WTC11 (cell line): Measurements from ENCODE around the gene RND2. TPM values are rescaled to one million over a fixed set of nuclear protein-coding genes. Genes with fewer than 3 reads are reported as not detected.

Experiments used
- AFF4 ChIP-seq: sonication (generic); formaldehyde crosslinking; IDR thresholded peaks from 2 replicates; pipeline ENCODE4 v1.8.1; 2023; ENCODE audit warnings: mild to moderate bottlenecking, missing genetic modification reagents, borderline replicate concordance
- AR ChIP-seq: fragments of 250-450 bp; sonication (Bioruptor Pico); IDR thresholded peaks from 2 replicates; pipeline ENCODE4 v1.9.0; 2021; ENCODE audit warnings: mild to moderate bottlenecking
- ATF1 ChIP-seq: sonication (generic); formaldehyde crosslinking; IDR thresholded peaks from 2 replicates; pipeline ENCODE4 v1.8.1; 2023; ENCODE audit warnings: mild to moderate bottlenecking, moderate library complexity, missing genetic modification reagents
- ATF3 ChIP-seq: sonication (generic); formaldehyde crosslinking; conservative IDR thresholded peaks from 2 replicates; pipeline ENCODE4 v1.8.1; 2022; ENCODE audit warnings: mild to moderate bottlenecking, missing genetic modification reagents
- CTCF ChIP-seq: fragments of 200-600 bp; IDR thresholded peaks from 2 replicates; pipeline ENCODE4 v1.8.0; 2022; ENCODE audit warnings: antibody characterized with exemption
- ERG ChIP-seq: fragments of 250-450 bp; sonication (Bioruptor Pico); IDR thresholded peaks from 2 replicates; pipeline ENCODE4 v1.8.0; 2021; ENCODE audit warnings: mild to moderate bottlenecking
- IRF1 ChIP-seq: sonication (generic); formaldehyde crosslinking; IDR thresholded peaks from 2 replicates; pipeline ENCODE4 v1.8.0; 2023; ENCODE audit warnings: missing genetic modification reagents
- MAX ChIP-seq: sonication (generic); formaldehyde crosslinking; IDR thresholded peaks from 2 replicates; pipeline ENCODE4 v1.8.0; 2022; ENCODE audit warnings: mild to moderate bottlenecking, missing genetic modification reagents
- MLX ChIP-seq: sonication (generic); formaldehyde crosslinking; IDR thresholded peaks from 2 replicates; pipeline ENCODE4 v1.8.1; 2023; ENCODE audit warnings: mild to moderate bottlenecking, missing genetic modification reagents, moderate library complexity
- NFATC4 ChIP-seq: fragments of 250-450 bp; sonication (Bioruptor Pico); IDR thresholded peaks from 2 replicates; pipeline ENCODE4 v1.9.0; 2021; ENCODE audit warnings: mild to moderate bottlenecking
- NFYB ChIP-seq: sonication (generic); formaldehyde crosslinking; conservative IDR thresholded peaks from 2 replicates; pipeline ENCODE4 v1.8.0; 2022; ENCODE audit warnings: low read depth, missing genetic modification reagents
- OVOL2 ChIP-seq: fragments of 250-450 bp; sonication (Bioruptor Pico); IDR thresholded peaks from 2 replicates; pipeline ENCODE4 v1.9.0; 2021; ENCODE audit warnings: mild to moderate bottlenecking, borderline replicate concordance
- RORB ChIP-seq: fragments of 250-450 bp; sonication (Bioruptor Pico); IDR thresholded peaks from 2 replicates; pipeline ENCODE4 v1.9.0; 2021; ENCODE audit warnings: mild to moderate bottlenecking
- SMAD3 ChIP-seq: sonication (generic); formaldehyde crosslinking; IDR thresholded peaks from 2 replicates; pipeline ENCODE4 v1.8.0; 2022; ENCODE audit warnings: missing genetic modification reagents, mild to moderate bottlenecking, borderline replicate concordance
- ZNF219 ChIP-seq: sonication (generic); formaldehyde crosslinking; IDR thresholded peaks from 2 replicates; pipeline ENCODE4 v1.8.0; 2023; ENCODE audit warnings: missing genetic modification reagents, mild to moderate bottlenecking, borderline replicate concordance
- ZNF396 ChIP-seq: fragments of 250-450 bp; sonication (Bioruptor Pico); IDR thresholded peaks from 2 replicates; pipeline ENCODE4 v1.8.0; 2021; ENCODE audit warnings: mild to moderate bottlenecking, moderate library complexity, borderline replicate concordance
- ZNF532 ChIP-seq: fragments of 250-450 bp; sonication (Bioruptor Pico); IDR thresholded peaks from 2 replicates; pipeline ENCODE4 v1.9.0; 2021; ENCODE audit warnings: mild to moderate bottlenecking, borderline replicate concordance
- ZNF671 ChIP-seq: fragments of 250-450 bp; sonication (Bioruptor Pico); IDR thresholded peaks from 2 replicates; pipeline ENCODE4 v1.8.0; 2021; ENCODE audit warnings: mild to moderate bottlenecking
- ZSCAN18 ChIP-seq: fragments of 250-450 bp; sonication (Bioruptor Pico); IDR thresholded peaks from 2 replicates; pipeline ENCODE4 v2.1.2; 2022; ENCODE audit warnings: mild to moderate bottlenecking, moderate library complexity
- total RNA-seq: library from RNA; stranded (reverse); gene quantifications from 3 replicates; pipeline ENCODE4 v1.2.3, GENCODE V29; 2021

Gene RND2
- total RNA-seq, 1 experiment from 2014 or later: 50.2 TPM

GRCh38 chr17:43003542-43004172 lies 21.4 kb upstream of the RND2 start (continued):
- peak; percentile 71; the same call in 1 of the 2 replicates for TF ChIP-seq AR
- TF ChIP-seq CTCF: no peak
- TF ChIP-seq ATF3: no peak
- 0 out of 2 replicates have a peak, but pooled peaks have one; percentile 27 for TF ChIP-seq ZNF532 (CRISPR knock-in tag)
- no peak for TF ChIP-seq ATF1 (CRISPR knock-in tag)
- TF ChIP-seq MAX (CRISPR knock-in tag): no peak
- TF ChIP-seq ZNF396 (CRISPR knock-in tag): no peak
- TF ChIP-seq AFF4: no peak
- TF ChIP-seq ZSCAN18 (CRISPR knock-in tag): no peak
- no peak for TF ChIP-seq MLX
- TF ChIP-seq ZNF219: no peak
- TF ChIP-seq NFYB (CRISPR knock-in tag): no peak
- peak; percentile 87; the same call in 1 of the 2 replicates for TF ChIP-seq ZNF671 (CRISPR knock-in tag)
- TF ChIP-seq NFATC4 (CRISPR knock-in tag): peak; percentile 89
- TF ChIP-seq OVOL2: no peak
- no peak for TF ChIP-seq RORB (CRISPR knock-in tag)
- no peak for TF ChIP-seq SMAD3 (CRISPR knock-in tag)
- TF ChIP-seq IRF1: no peak
- 0 out of 2 replicates have a peak, but pooled peaks have one; percentile 20 for TF ChIP-seq ERG (CRISPR knock-in tag)
